HEK293T (cell line): ENCODE measurements around the gene RELA.

Experiments used
- ARNT ChIP-seq: fragments of 450-650 bp; IDR thresholded peaks from 2 replicates; pipeline ENCODE4 v1.6.1; 2017; ENCODE audit warnings: mild to moderate bottlenecking
- BHLHE40 ChIP-seq: fragments of 450-650 bp; IDR thresholded peaks from 2 replicates; pipeline ENCODE4 v1.6.1; 2016; ENCODE audit warnings: mild to moderate bottlenecking, moderate library complexity, borderline replicate concordance
- ELF4 ChIP-seq: fragments of 450-650 bp; IDR thresholded peaks from 2 replicates; pipeline ENCODE4 v1.6.1; 2017; ENCODE audit warnings: antibody characterized with exemption
- FOXA1 ChIP-seq: fragments of 450-650 bp; IDR thresholded peaks from 2 replicates; pipeline ENCODE4 v1.6.1; 2016; ENCODE audit warnings: mild to moderate bottlenecking
- FOXK2 ChIP-seq: fragments of 450-650 bp; IDR thresholded peaks from 2 replicates; pipeline ENCODE4 v1.6.1; 2016; ENCODE audit warnings: mild to moderate bottlenecking
- FOXM1 ChIP-seq: fragments of 450-650 bp; IDR thresholded peaks from 2 replicates; pipeline ENCODE4 v1.6.1; 2017; ENCODE audit warnings: mild to moderate bottlenecking, borderline replicate concordance
- L3MBTL2 ChIP-seq: fragments of 450-650 bp; conservative IDR thresholded peaks from 2 replicates; pipeline ENCODE4 v1.6.1; 2016; ENCODE audit warnings: mild to moderate bottlenecking
- LEF1 ChIP-seq: fragments of 450-650 bp; IDR thresholded peaks from 2 replicates; pipeline ENCODE4 v1.6.1; 2017; ENCODE audit warnings: mild to moderate bottlenecking, borderline replicate concordance
- NFRKB ChIP-seq: fragments of 450-650 bp; IDR thresholded peaks from 2 replicates; pipeline ENCODE4 v1.6.1; 2016; ENCODE audit warnings: mild to moderate bottlenecking, moderate library complexity
- SP1 ChIP-seq: fragments of 450-650 bp; IDR thresholded peaks from 2 replicates; pipeline ENCODE4 v1.6.1; 2017
- SUZ12 ChIP-seq: fragments of 450-650 bp; IDR thresholded peaks from 2 replicates; pipeline ENCODE4 v1.6.1; 2016; ENCODE audit warnings: mild to moderate bottlenecking
- TARDBP ChIP-seq: fragments of 450-650 bp; IDR thresholded peaks from 2 replicates; pipeline ENCODE4 v1.6.1; 2016
- ZNF384 ChIP-seq: fragments of 450-650 bp; IDR thresholded peaks from 2 replicates; pipeline ENCODE4 v1.6.1; 2016
- TF ChIP-seq, protein P1 (sequence below): fragments of 450-650 bp; IDR thresholded peaks from 2 replicates; pipeline ENCODE4 v1.6.1; 2016

DNA sequence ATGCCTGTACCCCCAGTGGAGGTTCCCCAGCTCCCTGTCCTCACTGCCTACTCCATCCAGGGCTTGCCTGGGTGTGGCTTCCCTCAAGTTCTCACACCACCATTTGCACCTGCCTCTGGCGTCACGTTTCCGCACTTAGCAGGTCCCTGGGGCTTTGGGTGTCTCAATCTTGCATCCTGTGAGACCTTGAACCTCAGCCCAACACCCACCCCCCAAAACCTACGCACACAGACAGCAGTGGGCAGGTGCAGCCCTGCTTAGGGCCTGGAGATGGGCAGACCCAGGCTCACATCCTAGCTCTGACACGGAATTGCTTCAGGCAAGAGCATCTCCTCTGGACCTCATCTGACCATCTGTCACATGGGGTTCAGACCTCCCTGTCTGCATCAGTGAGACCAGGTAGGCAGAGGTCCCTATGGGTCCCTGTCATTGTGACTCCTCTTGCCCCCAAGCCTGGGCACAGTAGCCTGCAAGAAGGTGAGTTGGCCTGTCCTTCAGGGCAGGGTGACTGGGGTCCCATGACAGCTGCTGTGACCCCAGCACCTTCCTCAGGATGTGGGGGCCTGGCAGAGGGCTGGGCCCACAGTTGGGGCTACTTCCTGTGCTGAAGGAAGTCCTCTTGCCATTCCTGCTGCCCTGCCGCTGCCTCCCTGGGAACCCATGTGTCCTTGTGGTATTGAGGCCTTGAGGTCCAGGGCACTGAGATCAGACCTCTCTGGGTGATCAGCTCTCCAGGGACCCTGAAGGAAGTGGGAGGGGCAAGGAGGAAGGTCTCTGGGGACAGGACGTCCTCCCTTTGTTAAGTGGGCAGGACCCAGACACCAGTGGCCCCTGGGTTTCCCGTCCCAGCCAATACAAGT, 22.9 kb downstream of the RELA start:
- no peak for TF ChIP-seq FOXK2
- no peak for TF ChIP-seq L3MBTL2
- no peak for TF ChIP-seq TARDBP
- no peak for TF ChIP-seq SUZ12
- no peak for TF ChIP-seq SP1
- TF ChIP-seq ZNF384 = no peak
- no peak for TF ChIP-seq FOXA1
- no peak for TF ChIP-seq BHLHE40
- TF ChIP-seq, protein P1, sequence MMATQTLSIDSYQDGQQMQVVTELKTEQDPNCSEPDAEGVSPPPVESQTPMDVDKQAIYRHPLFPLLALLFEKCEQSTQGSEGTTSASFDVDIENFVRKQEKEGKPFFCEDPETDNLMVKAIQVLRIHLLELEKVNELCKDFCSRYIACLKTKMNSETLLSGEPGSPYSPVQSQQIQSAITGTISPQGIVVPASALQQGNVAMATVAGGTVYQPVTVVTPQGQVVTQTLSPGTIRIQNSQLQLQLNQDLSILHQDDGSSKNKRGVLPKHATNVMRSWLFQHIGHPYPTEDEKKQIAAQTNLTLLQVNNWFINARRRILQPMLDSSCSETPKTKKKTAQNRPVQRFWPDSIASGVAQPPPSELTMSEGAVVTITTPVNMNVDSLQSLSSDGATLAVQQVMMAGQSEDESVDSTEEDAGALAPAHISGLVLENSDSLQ = no peak
- TF ChIP-seq ARNT = no peak
- TF ChIP-seq LEF1 = no peak
- TF ChIP-seq NFRKB = no peak
- TF ChIP-seq FOXM1 = no peak
- no peak for TF ChIP-seq ELF4
